ENCODE data around the gene HGFAC. TPM values are rescaled to one million over a fixed set of nuclear protein-coding genes. Genes with fewer than 3 reads are reported as not detected.

The HGFAC gene
- total and polyA plus RNA-seq, 2 of the 13 experiments (the other 11 are each of a cell fraction or from before 2014, with no cell fraction given): 8.5 to 63.6 TPM

- TF ChIP-seq ZNF574 (CRISPR knock-in tag; IDR thresholded peaks at IDR 0.05) (0 out of 2 replicates have a peak, but pooled peaks have one; percentile 28), ZNF180 (CRISPR knock-in tag; IDR thresholded peaks at IDR 0.05; ENCODE audit: borderline replicate concordance, low read depth) (no peak), MYNN (CRISPR knock-in tag; IDR thresholded peaks at IDR 0.05; ENCODE audit: low read depth) (no peak), FOSL1 (CRISPR knock-in tag; IDR thresholded peaks at IDR 0.05; ENCODE audit: borderline replicate concordance) (no peak), ZNF235 (CRISPR knock-in tag; IDR thresholded peaks at IDR 0.05; ENCODE audit: borderline replicate concordance) (0 out of 2 replicates have a peak, but pooled peaks have one; percentile 35), ZNF337 (CRISPR knock-in tag; IDR thresholded peaks at IDR 0.05; ENCODE audit: borderline replicate concordance, low read depth) (no peak), ZNF432 (CRISPR knock-in tag; IDR thresholded peaks at IDR 0.05; ENCODE audit: borderline replicate concordance) (no peak), ZSCAN9 (CRISPR knock-in tag; IDR thresholded peaks at IDR 0.05; ENCODE audit: borderline replicate concordance) (no peak), TEAD2 (CRISPR knock-in tag; IDR thresholded peaks at IDR 0.05) (no peak), HOXA3 (CRISPR knock-in tag; IDR thresholded peaks at IDR 0.05) (0 out of 2 replicates have a peak, but pooled peaks have one; percentile 39), ZNF879 (CRISPR knock-in tag; IDR thresholded peaks at IDR 0.05) (no peak), ARNTL (CRISPR knock-in tag; IDR thresholded peaks at IDR 0.05) (no peak), ZNF543 (CRISPR knock-in tag; IDR thresholded peaks at IDR 0.05) (no peak), KDM5B (CRISPR knock-in tag; IDR thresholded peaks at IDR 0.05; ENCODE audit: borderline replicate concordance) (0 out of 2 replicates have a peak, but pooled peaks have one; percentile 43), RFX3 (CRISPR knock-in tag; IDR thresholded peaks at IDR 0.05) (no peak), NKX3-1 (CRISPR knock-in tag; IDR thresholded peaks at IDR 0.05) (no peak), ZNF891 (CRISPR knock-in tag; IDR thresholded peaks at IDR 0.05) (no peak), JARID2 (CRISPR knock-in tag; IDR thresholded peaks at IDR 0.05; ENCODE audit: insufficient replicate concordance) (no peak), MYC (CRISPR knock-in tag; IDR thresholded peaks at IDR 0.05; ENCODE audit: borderline replicate concordance) (peak; percentile 32; the same call in 1 of the 2 replicates), ZFY (CRISPR knock-in tag; IDR thresholded peaks at IDR 0.05) (0 out of 2 replicates have a peak, but pooled peaks have one; percentile 38), ZBTB38 (CRISPR knock-in tag; IDR thresholded peaks at IDR 0.05) (peak; percentile 75; the same call in 1 of the 2 replicates), PAF1 (CRISPR knock-in tag; IDR thresholded peaks at IDR 0.05) (no peak), KDM1A (CRISPR knock-in tag; IDR thresholded peaks at IDR 0.05) (no peak), ZNF251 (CRISPR knock-in tag; IDR thresholded peaks at IDR 0.05) (no peak), MTF2 (CRISPR knock-in tag; IDR thresholded peaks at IDR 0.05; ENCODE audit: borderline replicate concordance) (no peak), ZMYM3 (CRISPR knock-in tag; IDR thresholded peaks at IDR 0.05) (no peak), GATA4 (IDR thresholded peaks at IDR 0.05; ENCODE audit: borderline replicate concordance, low read depth) (no peak), ZNF282 (IDR thresholded peaks at IDR 0.05; ENCODE audit: partially characterized antibody) (no peak), ZNF362 (CRISPR knock-in tag; IDR thresholded peaks at IDR 0.05; ENCODE audit: borderline replicate concordance) (no peak), GTF3A (CRISPR knock-in tag; conservative IDR thresholded peaks at IDR 0.05) (no peak), PHF8 (CRISPR knock-in tag; IDR thresholded peaks at IDR 0.05) (no peak)
Observed at GRCh38 chr4:3409571-3410091, 32.1 kb upstream of the HGFAC start (continued).

Measured in HepG2 (cell line).